ENCODE results near the gene CUEDC1.

DNA sequence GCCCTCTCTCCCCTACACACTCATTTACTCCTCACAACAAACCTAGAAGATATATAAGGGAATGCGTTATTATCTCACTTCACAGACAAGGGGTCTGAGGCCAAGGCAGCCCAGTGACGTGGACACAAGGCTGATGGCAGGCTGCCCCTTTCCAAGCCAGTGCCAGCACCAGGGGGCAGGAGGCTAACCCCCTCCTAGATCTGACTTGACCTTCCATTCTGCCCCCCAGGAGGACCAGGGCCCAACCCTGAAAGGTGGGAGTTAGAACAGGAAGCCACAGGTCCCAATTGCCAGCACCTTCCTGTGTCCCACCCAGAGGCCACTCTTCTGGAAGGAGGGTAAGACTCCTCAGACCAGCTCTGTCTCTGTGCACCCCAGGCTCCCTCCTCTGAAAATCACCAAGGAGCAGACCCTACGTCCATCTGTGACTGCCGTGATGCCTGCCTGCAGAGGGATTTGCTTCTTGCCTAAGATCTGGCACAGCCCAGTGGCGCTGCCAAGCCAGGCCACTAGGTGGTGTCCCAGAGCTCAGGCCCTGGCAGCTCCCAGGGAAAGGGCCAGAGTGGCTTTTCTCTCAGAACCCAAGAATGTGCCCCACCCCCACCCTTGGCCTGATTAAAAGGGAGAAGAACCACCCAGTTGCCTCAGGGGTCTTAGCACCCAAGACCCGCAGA, 62.9 kb downstream of the CUEDC1 start:
- TF ChIP-seq POLR2AphosphoS5 (IDR thresholded peaks at IDR 0.05; ENCODE audit: low read depth, low read length) (no peak), POLR2A (IDR thresholded peaks at IDR 0.05; ENCODE audit: low read depth, low read length) (no peak), PAX5 (IDR thresholded peaks at IDR 0.05; ENCODE audit: insufficient read depth, low read length, severe bottlenecking) (no peak), SPI1 (IDR thresholded peaks at IDR 0.05; ENCODE audit: low read depth, low read length) (no peak), TAF1 (IDR thresholded peaks at IDR 0.05; ENCODE audit: low read depth, low read length) (no peak), POU2F2 (IDR thresholded peaks at IDR 0.05; ENCODE audit: low read depth, low read length) (no peak)
